Articular chondrocyte of knee joint (primary cell): ENCODE data around the gene ZNF91. TPM values are rescaled to one million over a fixed set of nuclear protein-coding genes. Genes with fewer than 3 reads are reported as not detected.

Source experiments
- small RNA-seq: library from RNA; depleted of rRNA; stranded (forward); fragments of <200 nt; gene quantifications from one replicate; pipeline ENCODE3, GENCODE V24; 2012
- total RNA-seq: library from RNA; depleted of rRNA; stranded (reverse); fragments of >200 nt; gene quantifications from 2 replicates; pipeline ENCODE4 v1.2.3, GENCODE V29; 2012

Gene ZNF91
- total RNA-seq: 27.8 and 34.5 TPM in 2 replicates

GRCh38 chr19:23395041-23395721 is at the start of gene ZNF91:
Gene ZNF91 (minus strand): TSS chr19:23395471. CDS start chr19:23395354, 117 bp downstream.

Small RNA genes lying within 50 kb of the gene (small RNA-seq; reads per million reads assigned to genes)
- gene VN1R91P: not detected

Other genes with a start within 250 kb of the ZNF91 start
- gene ZNF724, start 145.1 kb downstream of the ZNF91 start, total RNA-seq: 6.4 and 10.9 TPM in 2 replicates